HUES64 (cell line): ENCODE measurements around the gene ADSS2.
"Not testable (repeated sequence)": the region's sequence is repeated elsewhere in the genome, so short reads cannot be mapped to it uniquely, and the experiment has no call there.

ENCODE experiments used
- H3K27ac ChIP-seq: 2 replicates; pipeline ENCODE4 v1.7.0; 2013; ENCODE audit warnings: low read depth, low read length, inconsistent platforms
- H3K27me3 ChIP-seq: 2 replicates; pipeline ENCODE4 v1.6.1; 2013; ENCODE audit warnings: mild to moderate bottlenecking, low read length; ENCODE audit not compliant: insufficient read depth
- H3K36me3 ChIP-seq: 2 replicates; pipeline ENCODE4 v1.6.1; 2013; ENCODE audit warnings: mild to moderate bottlenecking, low read length; ENCODE audit not compliant: insufficient read depth
- H3K4me1 ChIP-seq: 2 replicates; pipeline ENCODE4 v1.6.1; 2013; ENCODE audit warnings: mild to moderate bottlenecking, low read length, moderate library complexity; ENCODE audit not compliant: insufficient read depth
- H3K4me3 ChIP-seq: 2 replicates; pipeline ENCODE4 v1.5.1; 2013; ENCODE audit warnings: mild to moderate bottlenecking, low read length, moderate library complexity
- H3K9ac ChIP-seq: 2 replicates; pipeline ENCODE4 v1.6.1; 2013; ENCODE audit warnings: mild to moderate bottlenecking, low read depth, low read length
- H3K9me3 ChIP-seq: 2 replicates; pipeline ENCODE4 v1.6.1; 2013; ENCODE audit warnings: low read depth, low read length; ENCODE audit not compliant: insufficient read depth
- WGBS: fragments of 150-250, 120-280 bp; methylation state at CpG from one replicate; pipeline ENCODE4 v1.1.7; 2013; ENCODE audit warnings: missing lambda C conversion rate; 5-methylcytosine and 5-hydroxymethylcytosine counted together

ADSS2 gene

GRCh38 chr1:244376126-244376525 is 75.6 kb downstream of the ADSS2 start:
- Histone ChIP-seq H3K4me3 (no peak overlapping the region), H3K27ac (no peak overlapping the region), H3K27me3 (no peaks in the 10 kb centered on the region), H3K9me3 (no peaks in the 10 kb centered on the region), H3K36me3 (no peaks in the 10 kb centered on the region), H3K4me1 (no peaks in the 10 kb centered on the region), H3K9ac (no peak overlapping the region)
- WGBS, result 89% methylated on average over 6 of the region's 6 CpGs

GRCh38 chr1:244375051-244375450 is 76.7 kb downstream of the ADSS2 start:
- Histone ChIP-seq H3K36me3 (no peaks in the 10 kb centered on the region), H3K9me3 (no peaks in the 10 kb centered on the region), H3K27me3 (no peaks in the 10 kb centered on the region), H3K4me3 (no peak overlapping the region), H3K4me1 (no peaks in the 10 kb centered on the region), H3K27ac (no peak overlapping the region), H3K9ac (no peak overlapping the region)
- WGBS, result 95% methylated on average over 6 of the region's 7 CpGs

- H3K9ac ChIP-seq, H3K27me3 ChIP-seq, H3K4me3 ChIP-seq, H3K9me3 ChIP-seq, H3K27ac ChIP-seq, H3K36me3 ChIP-seq, H3K4me1 ChIP-seq: not testable (repeated sequence)
- 87% methylated on average over 4 of the region's 6 CpGs for WGBS
These were observed 77.2 kb downstream of the ADSS2 start for GRCh38 chr1:244374484-244374883.

GRCh38 chr1:244371242-244372141 is 80.2 kb downstream of the ADSS2 start:
- H3K9me3 ChIP-seq, result no peaks in the 10 kb centered on the region
- no peaks in the 10 kb centered on the region for H3K36me3 ChIP-seq
- H3K9ac ChIP-seq, result no peak overlapping the region
- H3K27me3 ChIP-seq, result no peaks in the 10 kb centered on the region
- no peak overlapping the region for H3K4me3 ChIP-seq
- WGBS, result 90% methylated on average over 11 of the region's 11 CpGs
- H3K27ac ChIP-seq, result no peak overlapping the region
- peaks cover 5% of the 10 kb centered on the region; the same call in 1 of the 2 replicates for H3K4me1 ChIP-seq

GRCh38 chr1:244370060-244370637 is 81.6 kb downstream of the ADSS2 start:
- no peak overlapping the region for H3K9ac ChIP-seq
- WGBS, result 89% methylated on average over 8 of the region's 8 CpGs
- H3K27ac ChIP-seq, result no peak overlapping the region
- peaks cover 5% of the 10 kb centered on the region; the same call in 1 of the 2 replicates for H3K9me3 ChIP-seq
- no peaks in the 10 kb centered on the region for H3K36me3 ChIP-seq
- H3K4me1 ChIP-seq, result peaks cover 5% of the 10 kb centered on the region; the same call in 1 of the 2 replicates
- H3K4me3 ChIP-seq, result no peak overlapping the region
- no peaks in the 10 kb centered on the region for H3K27me3 ChIP-seq

- H3K9ac ChIP-seq, result no peak overlapping the region
- H3K4me1 ChIP-seq, result peaks cover 5% of the 10 kb centered on the region; the same call in 1 of the 2 replicates
- no peaks in the 10 kb centered on the region for H3K36me3 ChIP-seq
- no peak overlapping the region for H3K27ac ChIP-seq
- no peaks in the 10 kb centered on the region for H3K27me3 ChIP-seq
- no peak overlapping the region for H3K4me3 ChIP-seq
- peaks cover 12% of the 10 kb centered on the region for H3K9me3 ChIP-seq
- WGBS, result 79% methylated on average over 18 of the region's 18 CpGs
These were observed 82.3 kb downstream of the ADSS2 start for GRCh38 chr1:244369256-244370057.

GRCh38 chr1:244368279-244368678 is 83.4 kb downstream of the ADSS2 start:
- H3K9me3 ChIP-seq, result peaks cover 13% of the 10 kb centered on the region
- no peak overlapping the region for H3K27ac ChIP-seq
- H3K27me3 ChIP-seq, result no peaks in the 10 kb centered on the region
- H3K4me3 ChIP-seq, result no peak overlapping the region
- peaks cover 5% of the 10 kb centered on the region; the same call in 1 of the 2 replicates for H3K4me1 ChIP-seq
- H3K36me3 ChIP-seq, result no peaks in the 10 kb centered on the region
- 93% methylated on average over 5 of the region's 5 CpGs for WGBS
- H3K9ac ChIP-seq, result no peak overlapping the region

GRCh38 chr1:244367399-244368114 is 84.2 kb downstream of the ADSS2 start:
- H3K27ac ChIP-seq, result no peak overlapping the region
- WGBS, result 89% methylated on average over 17 of the region's 18 CpGs

GRCh38 chr1:244365809-244366208 is 85.9 kb downstream of the ADSS2 start:
- 95% methylated on average over 6 of the region's 7 CpGs for WGBS
- peaks cover 13% of the 10 kb centered on the region for H3K9me3 ChIP-seq
- H3K4me1 ChIP-seq, result peaks cover 22% of the 10 kb centered on the region
- no peaks in the 10 kb centered on the region for H3K36me3 ChIP-seq
- no peak overlapping the region for H3K4me3 ChIP-seq
- no peak overlapping the region for H3K9ac ChIP-seq
- H3K27ac ChIP-seq, result no peak overlapping the region
- H3K27me3 ChIP-seq, result no peaks in the 10 kb centered on the region

More at GRCh38 chr1:244367399-244368114, 84.2 kb downstream of the ADSS2 start:
- no peak overlapping the region for H3K4me3 ChIP-seq
- no peaks in the 10 kb centered on the region for H3K36me3 ChIP-seq
- H3K9me3 ChIP-seq, result peaks cover 13% of the 10 kb centered on the region
- no peaks in the 10 kb centered on the region for H3K27me3 ChIP-seq
- H3K4me1 ChIP-seq, result peaks cover 6% of the 10 kb centered on the region
- no peak overlapping the region for H3K9ac ChIP-seq

- not testable (repeated sequence) for H3K27me3 ChIP-seq, H3K9ac ChIP-seq, H3K27ac ChIP-seq, H3K36me3 ChIP-seq, H3K4me3 ChIP-seq
- peaks cover 13% of the 10 kb centered on the region for H3K9me3 ChIP-seq
- peaks cover 23% of the 10 kb centered on the region for H3K4me1 ChIP-seq
- 91% methylated on average over 6 of the region's 6 CpGs for WGBS
These were observed 86.4 kb downstream of the ADSS2 start for GRCh38 chr1:244365262-244365661.
